Stimulated activated CD4-positive, alpha-beta T cell treated with anti-CD3 and anti-CD28 coated beads, TNF-alpha, amount 100 ng/mL, for 24 hours (primary cell): ENCODE data around the gene CDYL.
A peak's percentile ranks its signal among the peaks of the same experiment; 100 is the strongest.

Experiments used
- DNase-seq, 3 experiments: peaks; one replicate each; pipeline ENCODE4 v3.0.0-alpha.2; 2020; ENCODE audit warnings: low read depth in 3 of 3

The CDYL gene

GRCh38 chr6:4774296-4774695 lies 1.9 kb upstream of the CDYL start:
- DNase-seq = no peak

GRCh38 chr6:4774715-4775493 lies 1.3 kb upstream of the CDYL start:
- DNase-seq = no peak

GRCh38 chr6:4775494-4776130 lies 592 bp upstream of the CDYL start:
- peak in 2 of 3 experiments; percentile 11 to 57 for DNase-seq

GRCh38 chr6:4776493-4777393 lies 539 bp downstream of the CDYL start:
- peak in 1 of 3 experiments; percentile 32 for DNase-seq

- DNase-seq = no peak
Observed at GRCh38 chr6:4777394-4777935, 1.3 kb downstream of the CDYL start.

GRCh38 chr6:4778086-4778485 lies 1.9 kb downstream of the CDYL start:
- DNase-seq = no peak

- no peak for DNase-seq
Observed at GRCh38 chr6:4780360-4780812, 4.2 kb downstream of the CDYL start.

GRCh38 chr6:4781426-4781825 lies 5.2 kb downstream of the CDYL start:
- no peak for DNase-seq

GRCh38 chr6:4781967-4782575 lies 5.9 kb downstream of the CDYL start:
- DNase-seq = no peak

- no peak for DNase-seq
Observed at GRCh38 chr6:4786996-4787395, 10.8 kb downstream of the CDYL start.

- DNase-seq = no peak
Observed at GRCh38 chr6:4788482-4788881, 12.3 kb downstream of the CDYL start.

- DNase-seq = no peak
Observed at GRCh38 chr6:4788953-4789584, 12.9 kb downstream of the CDYL start.

- DNase-seq = no peak
Observed at GRCh38 chr6:4790158-4790899, 14.1 kb downstream of the CDYL start.

GRCh38 chr6:4794140-4794707 lies 18.0 kb downstream of the CDYL start:
- no peak for DNase-seq

- DNase-seq = no peak
Observed at GRCh38 chr6:4797587-4797986, 21.4 kb downstream of the CDYL start.

GRCh38 chr6:4799912-4800311 lies 23.7 kb downstream of the CDYL start:
- DNase-seq = no peak

- no peak for DNase-seq
Observed at GRCh38 chr6:4800662-4801061, 24.5 kb downstream of the CDYL start.

GRCh38 chr6:4801491-4802110 lies 25.4 kb downstream of the CDYL start:
- DNase-seq = no peak

GRCh38 chr6:4802312-4802935 lies 26.2 kb downstream of the CDYL start:
- no peak for DNase-seq
